ENCODE measurements around the gene ZBTB12. TPM values are rescaled to one million over a fixed set of nuclear protein-coding genes. Genes with fewer than 3 reads are reported as not detected.

The ZBTB12 gene
- total and polyA plus RNA-seq, 2 donors from 2014 or later: 2.5 to 3.4 TPM

GRCh38 chr6:31948753-31949413 lies 47.0 kb upstream of the ZBTB12 start:
- Histone ChIP-seq H3K4me1 (ENCODE audit: control insufficient read depth in 2 of 3, insufficient read depth in 2 of 3, low read depth in 1 of 3, low read length in 3 of 3) (peaks cover 0 to 6% (median 0%) of the 10 kb centered on the region in 3 donors), H3K4me3 (ENCODE audit: low read length in 3 of 3) (no peak overlapping the region), H3K36me3 (ENCODE audit: control insufficient read depth in 2 of 3, insufficient read depth in 3 of 3, low read length in 3 of 3) (peaks cover 2 to 15% (median 12%) of the 10 kb centered on the region in 3 donors), H3K9ac (ENCODE audit: low read length in 3 of 3) (no peak overlapping the region), H3K27me3 (ENCODE audit: control insufficient read depth, insufficient read depth, low read length) (no peaks in the 10 kb centered on the region), H3K9me3 (ENCODE audit: control insufficient read depth in 2 of 3, insufficient read depth in 1 of 3, low read length in 3 of 3) (no peaks in the 10 kb centered on the region), H3K27ac (ENCODE audit: low read depth in 2 of 2, low read length in 2 of 2) (no peak overlapping the region)
- intact Hi-C loops (cut with DNase I): no loop called here
- TF ChIP-seq, protein P1, sequence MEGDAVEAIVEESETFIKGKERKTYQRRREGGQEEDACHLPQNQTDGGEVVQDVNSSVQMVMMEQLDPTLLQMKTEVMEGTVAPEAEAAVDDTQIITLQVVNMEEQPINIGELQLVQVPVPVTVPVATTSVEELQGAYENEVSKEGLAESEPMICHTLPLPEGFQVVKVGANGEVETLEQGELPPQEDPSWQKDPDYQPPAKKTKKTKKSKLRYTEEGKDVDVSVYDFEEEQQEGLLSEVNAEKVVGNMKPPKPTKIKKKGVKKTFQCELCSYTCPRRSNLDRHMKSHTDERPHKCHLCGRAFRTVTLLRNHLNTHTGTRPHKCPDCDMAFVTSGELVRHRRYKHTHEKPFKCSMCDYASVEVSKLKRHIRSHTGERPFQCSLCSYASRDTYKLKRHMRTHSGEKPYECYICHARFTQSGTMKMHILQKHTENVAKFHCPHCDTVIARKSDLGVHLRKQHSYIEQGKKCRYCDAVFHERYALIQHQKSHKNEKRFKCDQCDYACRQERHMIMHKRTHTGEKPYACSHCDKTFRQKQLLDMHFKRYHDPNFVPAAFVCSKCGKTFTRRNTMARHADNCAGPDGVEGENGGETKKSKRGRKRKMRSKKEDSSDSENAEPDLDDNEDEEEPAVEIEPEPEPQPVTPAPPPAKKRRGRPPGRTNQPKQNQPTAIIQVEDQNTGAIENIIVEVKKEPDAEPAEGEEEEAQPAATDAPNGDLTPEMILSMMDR (IDR thresholded peaks at IDR 0.05; ENCODE audit: borderline replicate concordance, extremely low read depth, insufficient read depth): no peak
- FAIRE-seq: no peak
- no peak for DNase-seq

DNA sequence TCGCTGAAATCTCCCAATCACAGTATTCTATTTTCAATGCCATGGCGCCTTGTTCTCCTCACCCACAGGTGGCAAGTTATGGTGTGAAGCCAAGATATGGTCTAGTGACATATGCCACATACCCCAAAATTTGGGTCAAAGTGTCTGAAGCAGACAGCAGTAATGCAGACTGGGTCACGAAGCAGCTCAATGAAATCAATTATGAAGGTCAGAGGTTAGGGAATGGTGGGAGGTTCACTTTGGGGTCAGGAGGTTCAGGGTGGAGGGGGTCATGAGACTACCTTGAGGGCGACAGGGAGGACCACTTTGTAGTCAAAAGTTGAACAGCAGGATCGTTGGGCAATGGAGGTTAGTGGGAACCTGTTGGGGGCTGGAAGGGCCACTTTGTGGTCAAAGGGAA lies 46.4 kb upstream of the ZBTB12 start:
- Histone ChIP-seq H3K9me3 (ENCODE audit: control insufficient read depth in 2 of 3, insufficient read depth in 1 of 3, low read length in 3 of 3) (no peaks in the 10 kb centered on the region), H3K27ac (ENCODE audit: low read depth in 2 of 2, low read length in 2 of 2) (no peak overlapping the region), H3K4me1 (ENCODE audit: control insufficient read depth in 2 of 3, insufficient read depth in 2 of 3, low read depth in 1 of 3, low read length in 3 of 3) (peaks cover 0 to 6% (median 0%) of the 10 kb centered on the region in 3 donors), H3K4me3 (ENCODE audit: low read length in 3 of 3) (no peak overlapping the region), H3K9ac (ENCODE audit: low read length in 3 of 3) (no peak overlapping the region), H3K27me3 (ENCODE audit: control insufficient read depth, insufficient read depth, low read length) (no peaks in the 10 kb centered on the region), H3K36me3 (ENCODE audit: control insufficient read depth in 2 of 3, insufficient read depth in 3 of 3, low read length in 3 of 3) (peaks cover 0 to 10% (median 6%) of the 10 kb centered on the region in 3 donors)
- no peak for DNase-seq
- TF ChIP-seq, protein P1 (IDR thresholded peaks at IDR 0.05; ENCODE audit: borderline replicate concordance, extremely low read depth, insufficient read depth): no peak
- no peak for FAIRE-seq
- intact Hi-C loops (cut with DNase I): no loop called here

DNA sequence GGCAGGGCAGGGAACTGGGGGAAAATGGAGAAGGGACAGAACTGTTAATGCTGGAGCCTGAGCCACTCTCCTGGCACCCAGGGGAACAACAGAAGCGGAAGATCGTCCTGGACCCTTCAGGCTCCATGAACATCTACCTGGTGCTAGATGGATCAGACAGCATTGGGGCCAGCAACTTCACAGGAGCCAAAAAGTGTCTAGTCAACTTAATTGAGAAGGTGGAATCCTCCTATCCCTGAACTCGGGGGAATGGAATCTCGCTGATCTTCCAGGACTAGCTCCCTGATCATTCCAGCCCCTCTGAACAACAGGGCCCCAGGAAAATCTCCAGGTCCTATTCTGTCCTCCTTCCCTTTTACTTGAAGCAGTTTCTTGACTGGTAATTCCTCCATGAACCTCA lies 46.0 kb upstream of the ZBTB12 start:
- Histone ChIP-seq H3K9ac (ENCODE audit: low read length in 3 of 3) (no peak overlapping the region), H3K27ac (ENCODE audit: low read depth in 2 of 2, low read length in 2 of 2) (no peak overlapping the region), H3K36me3 (ENCODE audit: control insufficient read depth in 2 of 3, insufficient read depth in 3 of 3, low read length in 3 of 3) (peaks cover 0 to 6% (median 5%) of the 10 kb centered on the region in 3 donors), H3K27me3 (ENCODE audit: control insufficient read depth, insufficient read depth, low read length) (no peaks in the 10 kb centered on the region), H3K4me1 (ENCODE audit: control insufficient read depth in 2 of 3, insufficient read depth in 2 of 3, low read depth in 1 of 3, low read length in 3 of 3) (peaks cover 0 to 6% (median 0%) of the 10 kb centered on the region in 3 donors), H3K4me3 (ENCODE audit: low read length in 3 of 3) (no peak overlapping the region), H3K9me3 (ENCODE audit: control insufficient read depth in 2 of 3, insufficient read depth in 1 of 3, low read length in 3 of 3) (no peaks in the 10 kb centered on the region)
- intact Hi-C loops (cut with DNase I): no loop called here
- TF ChIP-seq, protein P1 (IDR thresholded peaks at IDR 0.05; ENCODE audit: borderline replicate concordance, extremely low read depth, insufficient read depth): no peak
- FAIRE-seq (no peak), DNase-seq (no peak)
